ENCODE data around the gene VIPR2. TPM values are rescaled to one million over a fixed set of nuclear protein-coding genes. Genes with fewer than 3 reads are reported as not detected.

The VIPR2 gene
- not detected for polyA plus RNA-seq (2013)

DNA sequence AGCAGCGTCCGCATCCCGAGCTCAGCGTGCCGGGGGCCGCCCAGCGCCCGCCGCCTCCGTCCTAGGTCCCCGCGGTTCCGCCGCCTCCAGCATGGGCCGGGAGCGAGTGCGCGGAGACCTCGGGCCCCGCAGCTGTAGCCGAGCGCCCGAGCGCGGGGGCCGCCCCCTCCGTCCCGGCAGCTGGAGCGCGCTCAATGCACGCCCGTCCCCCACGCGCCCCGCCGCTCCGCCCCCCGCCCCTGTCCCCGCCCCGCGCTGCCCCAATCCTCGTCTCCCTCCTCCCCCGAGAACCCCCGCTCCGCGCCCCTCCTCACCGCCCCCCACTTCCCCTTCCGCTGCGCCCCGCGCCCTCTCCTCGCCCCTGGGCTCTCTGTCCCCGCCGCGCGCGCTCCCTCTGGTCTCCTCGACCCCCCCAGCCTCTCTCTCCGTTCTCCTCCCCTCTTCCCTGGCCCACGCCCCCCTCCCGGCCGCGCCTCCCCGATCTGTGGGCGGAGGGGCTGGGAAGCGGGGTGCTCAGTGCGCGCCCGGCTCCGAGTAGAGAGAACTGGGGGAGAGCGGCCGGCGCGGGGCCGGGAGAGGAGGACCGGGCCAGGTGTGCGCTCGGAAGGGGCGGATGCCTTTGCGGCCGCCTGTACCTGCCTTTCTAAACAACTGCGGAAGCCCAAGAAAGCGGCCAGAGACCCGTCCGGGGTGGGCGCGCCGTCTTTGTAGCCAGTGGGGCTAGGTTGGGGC lies at the start of gene VIPR2:
Gene VIPR2 (minus strand): TSS at position 110 of the 732 bp plus-strand sequence. CDS start 96 bp downstream, at position 14.
- WGBS (ENCODE audit: insufficient coverage), result under 1% methylated on average over 24 of the region's 88 CpGs
- Histone ChIP-seq H3K9me3 (ENCODE audit: control extremely low read depth in 1 of 5, control insufficient read depth in 4 of 5, insufficient read depth in 2 of 5, low read depth in 1 of 5, low read length in 4 of 5) (no peaks in the 10 kb centered on the region), H3K27me3 (replicated peaks in 2 of 5; ENCODE audit: control insufficient read depth in 4 of 5, insufficient read depth in 5 of 5, low read length in 4 of 5) (peaks cover 14 to 71% (median 29%) of the 10 kb centered on the region in 5 experiments), H3K4me3 (ENCODE audit: control insufficient read depth in 1 of 7, extremely low read depth in 1 of 7, insufficient read depth in 4 of 7, low read depth in 2 of 7, low read length in 6 of 7) (peak within 1 kb of the TSS in 6 of 7 experiments; percentile 32 to 69 (median 59)), H3K27ac (ENCODE audit: insufficient read depth in 1 of 2, low read depth in 1 of 2, low read length in 2 of 2, poor library complexity in 1 of 2, severe bottlenecking in 2 of 2) (no peak within 1 kb of the TSS), H3K36me3 (ENCODE audit: control insufficient read depth in 4 of 4, insufficient read depth in 4 of 4, low read length in 3 of 4) (no peaks in the 10 kb centered on the region), H3K4me1 (ENCODE audit: control extremely low read depth in 1 of 4, control insufficient read depth in 4 of 4, insufficient read depth in 4 of 4, low read length in 3 of 4) (peaks cover 0 to 16% (median 10%) of the 10 kb centered on the region in 4 experiments)
- ChIA-PET CTCF (no interaction called here), POLR2A (no interaction called here)
- DNase-seq, result peak in 2 of 3 donors; percentile 60 to 65

GRCh38 chr7:159193543-159194090 lies 49.0 kb upstream of the VIPR2 start:
- H3K4me3 ChIP-seq (ENCODE audit: control insufficient read depth in 1 of 7, extremely low read depth in 1 of 7, insufficient read depth in 4 of 7, low read depth in 2 of 7, low read length in 6 of 7), result no peak overlapping the region
- DNase-seq, result no peak
- H3K27ac ChIP-seq (ENCODE audit: insufficient read depth in 1 of 2, low read depth in 1 of 2, low read length in 2 of 2, poor library complexity in 1 of 2, severe bottlenecking in 2 of 2), result no peak overlapping the region
- H3K27me3 ChIP-seq (replicated peaks in 2 of 5; ENCODE audit: control insufficient read depth in 4 of 5, insufficient read depth in 5 of 5, low read length in 4 of 5), result no peaks in the 10 kb centered on the region
- no peaks in the 10 kb centered on the region for H3K36me3 ChIP-seq (ENCODE audit: control insufficient read depth in 4 of 4, insufficient read depth in 4 of 4, low read length in 3 of 4)
- peaks cover 0 to 2% (median 0%) of the 10 kb centered on the region in 5 experiments for H3K9me3 ChIP-seq (ENCODE audit: control extremely low read depth in 1 of 5, control insufficient read depth in 4 of 5, insufficient read depth in 2 of 5, low read depth in 1 of 5, low read length in 4 of 5)
- H3K4me1 ChIP-seq (ENCODE audit: control extremely low read depth in 1 of 4, control insufficient read depth in 4 of 4, insufficient read depth in 4 of 4, low read length in 3 of 4), result peaks cover 7 to 29% (median 23%) of the 10 kb centered on the region in 4 experiments
- ChIA-PET CTCF (no interaction called here), POLR2A (no interaction called here)
- WGBS (ENCODE audit: insufficient coverage), result 86% methylated on average over 3 of the region's 4 CpGs

- DNase-seq, result no peak
- no peak overlapping the region for H3K27ac ChIP-seq (ENCODE audit: insufficient read depth in 1 of 2, low read depth in 1 of 2, low read length in 2 of 2, poor library complexity in 1 of 2, severe bottlenecking in 2 of 2)
- peaks cover 7 to 23% (median 19%) of the 10 kb centered on the region in 4 experiments for H3K4me1 ChIP-seq (ENCODE audit: control extremely low read depth in 1 of 4, control insufficient read depth in 4 of 4, insufficient read depth in 4 of 4, low read length in 3 of 4)
- POLR2A ChIA-PET, result no interaction called here
- H3K9me3 ChIP-seq (ENCODE audit: control extremely low read depth in 1 of 5, control insufficient read depth in 4 of 5, insufficient read depth in 2 of 5, low read depth in 1 of 5, low read length in 4 of 5), result peaks cover 0 to 7% (median 0%) of the 10 kb centered on the region in 5 experiments
- H3K4me3 ChIP-seq (ENCODE audit: control insufficient read depth in 1 of 7, extremely low read depth in 1 of 7, insufficient read depth in 4 of 7, low read depth in 2 of 7, low read length in 6 of 7), result no peak overlapping the region
- H3K27me3 ChIP-seq (replicated peaks in 2 of 5; ENCODE audit: control insufficient read depth in 4 of 5, insufficient read depth in 5 of 5, low read length in 4 of 5), result no peaks in the 10 kb centered on the region
- no peaks in the 10 kb centered on the region for H3K36me3 ChIP-seq (ENCODE audit: control insufficient read depth in 4 of 4, insufficient read depth in 4 of 4, low read length in 3 of 4)
- CTCF ChIA-PET, result no interaction called here
- WGBS (ENCODE audit: insufficient coverage), result 86% methylated on average over 11 of the region's 13 CpGs
Measured at GRCh38 chr7:159192725-159193453, 48.2 kb upstream of the VIPR2 start.

DNA sequence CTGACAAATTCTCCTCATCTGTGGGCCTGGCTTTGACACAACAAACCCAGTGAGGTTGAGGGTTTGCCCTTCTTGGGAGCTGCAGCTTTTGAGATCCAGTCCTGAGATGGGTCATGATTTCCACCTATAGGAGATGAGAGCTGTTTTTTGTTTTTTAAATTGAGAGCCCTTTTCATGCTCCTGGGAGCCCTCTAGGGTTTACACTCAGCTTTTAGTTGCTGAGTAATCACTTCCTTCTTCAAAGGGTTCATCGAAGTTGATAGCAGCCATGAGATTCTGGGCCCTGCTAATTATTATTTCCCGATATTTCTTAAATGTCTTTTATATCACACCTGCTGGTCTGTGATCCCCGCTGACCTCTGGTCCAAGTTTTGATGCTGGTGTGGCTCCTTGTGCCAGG lies 47.3 kb upstream of the VIPR2 start:
- peaks cover 0 to 11% (median 0%) of the 10 kb centered on the region in 5 experiments for H3K9me3 ChIP-seq (ENCODE audit: control extremely low read depth in 1 of 5, control insufficient read depth in 4 of 5, insufficient read depth in 2 of 5, low read depth in 1 of 5, low read length in 4 of 5)
- ChIA-PET POLR2A (no interaction called here), CTCF (no interaction called here)
- no peak overlapping the region for H3K4me3 ChIP-seq (ENCODE audit: control insufficient read depth in 1 of 7, extremely low read depth in 1 of 7, insufficient read depth in 4 of 7, low read depth in 2 of 7, low read length in 6 of 7)
- H3K27ac ChIP-seq (ENCODE audit: insufficient read depth in 1 of 2, low read depth in 1 of 2, low read length in 2 of 2, poor library complexity in 1 of 2, severe bottlenecking in 2 of 2), result no peak overlapping the region
- H3K36me3 ChIP-seq (ENCODE audit: control insufficient read depth in 4 of 4, insufficient read depth in 4 of 4, low read length in 3 of 4), result no peaks in the 10 kb centered on the region
- H3K27me3 ChIP-seq (replicated peaks in 2 of 5; ENCODE audit: control insufficient read depth in 4 of 5, insufficient read depth in 5 of 5, low read length in 4 of 5), result no peaks in the 10 kb centered on the region
- peak in 1 of 3 donors; percentile 9 for DNase-seq
- 63% methylated on average over 3 of the region's 3 CpGs for WGBS (ENCODE audit: insufficient coverage)
- H3K4me1 ChIP-seq (ENCODE audit: control extremely low read depth in 1 of 4, control insufficient read depth in 4 of 4, insufficient read depth in 4 of 4, low read length in 3 of 4), result peaks cover 7 to 15% (median 10%) of the 10 kb centered on the region in 4 experiments

- ChIA-PET POLR2A (no interaction called here), CTCF (no interaction called here)
- Histone ChIP-seq H3K4me3 (ENCODE audit: control insufficient read depth in 1 of 7, extremely low read depth in 1 of 7, insufficient read depth in 4 of 7, low read depth in 2 of 7, low read length in 6 of 7) (no peak overlapping the region), H3K4me1 (ENCODE audit: control extremely low read depth in 1 of 4, control insufficient read depth in 4 of 4, insufficient read depth in 4 of 4, low read length in 3 of 4) (peaks cover 4 to 7% (median 6%) of the 10 kb centered on the region in 4 experiments), H3K9me3 (ENCODE audit: control extremely low read depth in 1 of 5, control insufficient read depth in 4 of 5, insufficient read depth in 2 of 5, low read depth in 1 of 5, low read length in 4 of 5) (peaks cover 0 to 15% (median 0%) of the 10 kb centered on the region in 5 experiments), H3K27ac (ENCODE audit: insufficient read depth in 1 of 2, low read depth in 1 of 2, low read length in 2 of 2, poor library complexity in 1 of 2, severe bottlenecking in 2 of 2) (no peak overlapping the region), H3K36me3 (ENCODE audit: control insufficient read depth in 4 of 4, insufficient read depth in 4 of 4, low read length in 3 of 4) (no peaks in the 10 kb centered on the region), H3K27me3 (replicated peaks in 2 of 5; ENCODE audit: control insufficient read depth in 4 of 5, insufficient read depth in 5 of 5, low read length in 4 of 5) (no peaks in the 10 kb centered on the region)
- DNase-seq, result no peak
- WGBS (ENCODE audit: insufficient coverage), result 97% methylated on average over 5 of the region's 11 CpGs
Measured at GRCh38 chr7:159191236-159191635, 46.6 kb upstream of the VIPR2 start.

DNA sequence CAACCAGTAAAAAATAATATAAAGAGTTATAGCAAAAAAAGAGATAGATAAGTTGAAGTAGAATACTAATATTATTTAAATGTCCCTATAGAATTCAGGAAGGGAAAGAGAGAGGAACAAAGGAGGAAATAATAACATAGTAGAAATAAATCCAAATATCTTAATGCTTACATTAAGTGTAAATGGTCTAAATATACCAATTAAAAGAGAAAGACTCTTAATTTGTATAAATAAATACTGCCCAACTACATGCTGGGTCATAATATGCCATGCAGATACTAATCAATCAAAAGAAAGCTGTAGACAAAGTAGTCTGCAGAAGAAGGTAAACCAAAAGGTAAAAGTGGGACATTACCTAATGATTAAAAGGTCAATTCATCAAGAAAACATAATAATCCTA lies 43.3 kb upstream of the VIPR2 start:
- Histone ChIP-seq H3K36me3 (ENCODE audit: control insufficient read depth in 4 of 4, insufficient read depth in 4 of 4, low read length in 3 of 4) (no peaks in the 10 kb centered on the region), H3K9me3 (ENCODE audit: control extremely low read depth in 1 of 5, control insufficient read depth in 4 of 5, insufficient read depth in 2 of 5, low read depth in 1 of 5, low read length in 4 of 5) (peaks cover 0 to 17% (median 0%) of the 10 kb centered on the region in 5 experiments), H3K4me3 (ENCODE audit: control insufficient read depth in 1 of 7, extremely low read depth in 1 of 7, insufficient read depth in 4 of 7, low read depth in 2 of 7, low read length in 6 of 7) (no peak overlapping the region), H3K4me1 (ENCODE audit: control extremely low read depth in 1 of 4, control insufficient read depth in 4 of 4, insufficient read depth in 4 of 4, low read length in 3 of 4) (no peaks in the 10 kb centered on the region), H3K27me3 (replicated peaks in 2 of 5; ENCODE audit: control insufficient read depth in 4 of 5, insufficient read depth in 5 of 5, low read length in 4 of 5) (no peaks in the 10 kb centered on the region), H3K27ac (ENCODE audit: insufficient read depth in 1 of 2, low read depth in 1 of 2, low read length in 2 of 2, poor library complexity in 1 of 2, severe bottlenecking in 2 of 2) (no peak overlapping the region)
- no peak for DNase-seq
- CTCF ChIA-PET, result no interaction called here
- POLR2A ChIA-PET, result no interaction called here

DNA sequence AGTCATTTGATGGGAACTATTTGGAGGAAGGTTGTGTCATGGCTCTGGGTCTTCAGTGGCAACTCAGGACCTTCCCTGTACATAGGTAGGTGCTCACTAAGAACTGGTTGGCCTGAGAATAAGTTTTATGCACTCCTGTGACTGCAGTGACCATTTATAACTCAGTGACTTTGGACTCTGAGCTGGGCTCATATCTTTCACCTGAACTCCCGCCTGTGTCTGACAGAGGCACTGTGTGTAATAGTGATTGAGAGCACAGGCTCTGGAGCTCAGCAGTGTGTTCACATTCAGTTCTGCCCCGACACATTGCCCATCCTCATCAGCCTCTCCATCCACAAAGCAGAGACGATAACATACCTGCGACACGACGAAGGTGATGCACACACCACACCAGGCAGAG lies 34.6 kb upstream of the VIPR2 start:
- 94% methylated on average over 5 of the region's 6 CpGs for WGBS (ENCODE audit: insufficient coverage)
- Histone ChIP-seq H3K4me1 (ENCODE audit: control extremely low read depth in 1 of 4, control insufficient read depth in 4 of 4, insufficient read depth in 4 of 4, low read length in 3 of 4) (no peaks in the 10 kb centered on the region), H3K9me3 (ENCODE audit: control extremely low read depth in 1 of 5, control insufficient read depth in 4 of 5, insufficient read depth in 2 of 5, low read depth in 1 of 5, low read length in 4 of 5) (peaks cover 1 to 24% (median 17%) of the 10 kb centered on the region in 5 experiments), H3K4me3 (ENCODE audit: control insufficient read depth in 1 of 7, extremely low read depth in 1 of 7, insufficient read depth in 4 of 7, low read depth in 2 of 7, low read length in 6 of 7) (no peak overlapping the region), H3K27me3 (replicated peaks in 2 of 5; ENCODE audit: control insufficient read depth in 4 of 5, insufficient read depth in 5 of 5, low read length in 4 of 5) (no peaks in the 10 kb centered on the region), H3K27ac (ENCODE audit: insufficient read depth in 1 of 2, low read depth in 1 of 2, low read length in 2 of 2, poor library complexity in 1 of 2, severe bottlenecking in 2 of 2) (no peak overlapping the region), H3K36me3 (ENCODE audit: control insufficient read depth in 4 of 4, insufficient read depth in 4 of 4, low read length in 3 of 4) (no peaks in the 10 kb centered on the region)
- no peak for DNase-seq
- POLR2A ChIA-PET, result no interaction called here
- CTCF ChIA-PET, result no interaction called here
